HepG2 (cell line): ENCODE measurements around the gene TOX4. TPM values are rescaled to one million over a fixed set of nuclear protein-coding genes. Genes with fewer than 3 reads are reported as not detected.

Source experiments
- ETV5 ChIP-seq: IDR thresholded peaks from 2 replicates; pipeline ENCODE4 v1.6.1; 2018; ENCODE audit warnings: missing biosample characterization, missing genetic modification reagents, inconsistent platforms, borderline replicate concordance
- LCORL ChIP-seq, 2 experiments: fragments of 450-650 bp in 1 of 2; sonication (generic) in 1 of 2; formaldehyde crosslinking in 1 of 2; IDR thresholded peaks; 2 replicates each; pipeline versions ENCODE4 v1.5.0 to v1.6.1; 2017 to 2020; ENCODE audit warnings: antibody characterized with exemption in 1 of 2, missing genetic modification reagents in 1 of 2
- NCOA1 ChIP-seq: sonication (generic); formaldehyde crosslinking; IDR thresholded peaks from 2 replicates; pipeline ENCODE4 v1.9.0; 2021; ENCODE audit warnings: missing genetic modification reagents
- NCOR1 ChIP-seq: fragments of 200-600 bp; sonication (generic); IDR thresholded peaks from 2 replicates; pipeline ENCODE4 v1.7.0; 2017; ENCODE audit warnings: antibody characterized with exemption, low read length, borderline replicate concordance
- NR2F2 ChIP-seq: IDR thresholded peaks from 2 replicates; pipeline ENCODE4 v1.6.1; 2012; ENCODE audit warnings: low read depth, inconsistent platforms, borderline replicate concordance
- RELA ChIP-seq: sonication (generic); formaldehyde crosslinking; IDR thresholded peaks from 2 replicates; pipeline ENCODE4 v1.4.0; 2020; ENCODE audit warnings: missing genetic modification reagents
- SMAD9 ChIP-seq: sonication (generic); formaldehyde crosslinking; IDR thresholded peaks from 2 replicates; pipeline ENCODE4 v1.5.1; 2020; ENCODE audit warnings: mild to moderate bottlenecking, missing genetic modification reagents
- SNRNP70 ChIP-seq: fragments of 200-400 bp; formaldehyde crosslinking; IDR thresholded peaks from 2 replicates; pipeline ENCODE4 v1.6.1; 2017; ENCODE audit warnings: mild to moderate bottlenecking, low read depth, low read length, moderate library complexity
- SUZ12 ChIP-seq: fragments of 150-350 bp; IDR thresholded peaks from 2 replicates; pipeline ENCODE4 v1.6.1; 2014; ENCODE audit warnings: low read depth, low read length
- THYN1 ChIP-seq: sonication (generic); formaldehyde crosslinking; IDR thresholded peaks from 2 replicates; pipeline ENCODE4 v1.8.1; 2023; ENCODE audit warnings: low read depth, mild to moderate bottlenecking, moderate library complexity, missing genetic modification reagents, borderline replicate concordance
- U2AF1 ChIP-seq: fragments of 200-400 bp; formaldehyde crosslinking; optimal IDR thresholded peaks from 2 replicates; pipeline ENCODE3; 2017; ENCODE audit warnings: mild to moderate bottlenecking, low read depth, low read length
- ZBTB7B ChIP-seq: sonication (generic); formaldehyde crosslinking; IDR thresholded peaks from 2 replicates; pipeline ENCODE4 v1.4.0; 2020; ENCODE audit warnings: missing genetic modification reagents
- ZNF235 ChIP-seq: sonication (generic); formaldehyde crosslinking; IDR thresholded peaks from 2 replicates; pipeline ENCODE4 v1.8.1; 2023; ENCODE audit warnings: mild to moderate bottlenecking, missing genetic modification reagents, borderline replicate concordance
- ZNF253 ChIP-seq: sonication (generic); formaldehyde crosslinking; IDR thresholded peaks from 2 replicates; pipeline ENCODE4 v1.8.0; 2022; ENCODE audit warnings: mild to moderate bottlenecking, missing genetic modification reagents, borderline replicate concordance
- ZNF274 ChIP-seq: sonication (generic); formaldehyde crosslinking; IDR thresholded peaks from 2 replicates; pipeline ENCODE4 v1.5.1; 2020; ENCODE audit warnings: mild to moderate bottlenecking, missing genetic modification reagents
- ZNF441 ChIP-seq: sonication (generic); formaldehyde crosslinking; IDR thresholded peaks from 2 replicates; pipeline ENCODE4 v1.7.0; 2021; ENCODE audit warnings: missing genetic modification reagents, borderline replicate concordance
- ZNF556 ChIP-seq: sonication (generic); formaldehyde crosslinking; IDR thresholded peaks from 2 replicates; pipeline ENCODE4 v1.4.0; 2020; ENCODE audit warnings: mild to moderate bottlenecking, missing genetic modification reagents, borderline replicate concordance
- ZNF790 ChIP-seq: sonication (generic); formaldehyde crosslinking; IDR thresholded peaks from 2 replicates; pipeline ENCODE4 v1.8.0; 2022; ENCODE audit warnings: missing genetic modification reagents, mild to moderate bottlenecking, borderline replicate concordance
- polyA plus RNA-seq, 8 experiments: library from polyadenylated mRNA; depleted of rRNA in 3 of 8; stranded (reverse) in 7 of 8; unstranded in 1 of 8; fragments of >200 nt; fragmentation: Illumina TruSeq in 4 of 8; extraction: Trizol in 4 of 8; gene quantifications; 2 replicates each; pipeline versions ENCODE4 v1.2.1 to v1.2.3, GENCODE V29; 2011 to 2016; ENCODE audit warnings: low read depth in 4 of 8, missing spikeins in 1 of 8, mixed read lengths in 1 of 8; ENCODE audit not compliant: insufficient read depth in 1 of 8
- total RNA-seq, 5 experiments: library from RNA; depleted of rRNA; stranded (reverse); fragments of >200 nt; fragmentation: Illumina TruSeq; extraction: Trizol; gene quantifications; 2 replicates each; pipeline ENCODE4 v1.2.3, GENCODE V29; 2016; ENCODE audit warnings: low read depth in 1 of 5
- TF ChIP-seq, protein P1 (sequence below), 2 experiments: fragments of 450-650 bp in 1 of 2; sonication (generic) in 1 of 2; formaldehyde crosslinking; IDR thresholded peaks; 2 replicates each; pipeline versions ENCODE4 v1.5.0 to v1.8.0; 2020 to 2022; ENCODE audit warnings: mild to moderate bottlenecking in 1 of 2, missing genetic modification reagents in 1 of 2
- TF ChIP-seq, protein P2 (sequence below): sonication (generic); formaldehyde crosslinking; IDR thresholded peaks from 2 replicates; pipeline ENCODE4 v1.5.0; 2020; ENCODE audit warnings: mild to moderate bottlenecking, missing genetic modification reagents
- TF ChIP-seq, protein P3 (sequence below): sonication (generic); formaldehyde crosslinking; IDR thresholded peaks from 2 replicates; pipeline ENCODE4 v1.4.0; 2020; ENCODE audit warnings: mild to moderate bottlenecking, missing genetic modification reagents
- TF ChIP-seq, protein P4 (sequence below): sonication (generic); formaldehyde crosslinking; IDR thresholded peaks from 2 replicates; pipeline ENCODE4 v1.4.0; 2020; ENCODE audit warnings: mild to moderate bottlenecking, missing genetic modification reagents

Gene TOX4
- total and polyA plus RNA-seq, 2 of the 13 experiments (the other 11 are each of a cell fraction or from before 2014, with no cell fraction given): 71.8 to 163 TPM

DNA sequence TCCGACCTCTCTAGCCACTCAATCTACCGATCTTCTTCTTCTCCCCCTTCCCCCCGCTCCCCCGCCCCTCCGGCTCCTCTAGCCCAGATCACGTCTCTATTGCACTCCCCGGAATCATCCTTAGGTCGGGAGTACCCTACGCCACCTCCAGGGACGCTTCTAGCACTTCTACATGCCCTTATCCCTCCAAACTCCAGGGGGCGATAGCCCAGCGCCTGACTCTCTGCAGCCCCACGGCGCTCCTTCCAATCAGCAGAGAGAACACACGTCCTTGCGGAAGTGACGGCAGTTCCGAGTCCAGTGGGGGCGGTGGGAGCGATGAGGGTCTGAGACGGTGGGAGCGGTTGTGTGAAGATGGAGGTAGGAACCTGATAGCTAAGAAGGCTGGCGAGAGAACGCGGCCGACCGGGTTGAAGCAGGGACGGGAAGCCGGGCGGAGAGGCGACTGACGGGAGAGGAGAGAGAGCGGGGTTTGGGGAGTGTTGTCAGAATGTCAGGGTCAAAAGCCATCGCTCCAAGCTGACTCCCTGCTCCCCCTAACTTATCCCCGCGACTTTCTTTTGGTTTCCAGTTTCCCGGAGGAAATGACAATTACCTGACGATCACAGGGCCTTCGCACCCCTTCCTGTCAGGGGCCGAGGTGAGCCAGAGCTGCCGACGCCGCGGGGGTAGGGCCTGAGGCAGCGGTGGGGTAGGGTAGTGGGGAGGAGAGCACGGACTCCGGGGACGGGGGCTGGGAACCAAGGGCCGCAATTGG lies at the start of gene TOX4, which contains the start of gene RAB2B (continued):
- TF ChIP-seq SNRNP70: no peak
- peak; percentile 62; the same call in 1 of the 2 replicates for TF ChIP-seq NR2F2
- 0 out of 2 replicates have a peak, but pooled peaks have one; percentile 38 for TF ChIP-seq SMAD9 (CRISPR knock-in tag)
- TF ChIP-seq ETV5 (CRISPR knock-in tag): peak; percentile 84
- no peak for TF ChIP-seq SUZ12
- TF ChIP-seq THYN1 (CRISPR knock-in tag): no peak
- peak; percentile 92 for TF ChIP-seq NCOA1
- TF ChIP-seq U2AF1: peak; percentile 93
- TF ChIP-seq NCOR1: peak; percentile 21; the same call in 1 of the 2 replicates
- TF ChIP-seq, protein P1, sequence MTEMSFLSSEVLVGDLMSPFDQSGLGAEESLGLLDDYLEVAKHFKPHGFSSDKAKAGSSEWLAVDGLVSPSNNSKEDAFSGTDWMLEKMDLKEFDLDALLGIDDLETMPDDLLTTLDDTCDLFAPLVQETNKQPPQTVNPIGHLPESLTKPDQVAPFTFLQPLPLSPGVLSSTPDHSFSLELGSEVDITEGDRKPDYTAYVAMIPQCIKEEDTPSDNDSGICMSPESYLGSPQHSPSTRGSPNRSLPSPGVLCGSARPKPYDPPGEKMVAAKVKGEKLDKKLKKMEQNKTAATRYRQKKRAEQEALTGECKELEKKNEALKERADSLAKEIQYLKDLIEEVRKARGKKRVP (CRISPR knock-in tag; IDR thresholded peaks at IDR 0.05): peak in 1 of 2 experiments; percentile 67; a peak in 2 of 4 replicates
- TF ChIP-seq, protein P2, sequence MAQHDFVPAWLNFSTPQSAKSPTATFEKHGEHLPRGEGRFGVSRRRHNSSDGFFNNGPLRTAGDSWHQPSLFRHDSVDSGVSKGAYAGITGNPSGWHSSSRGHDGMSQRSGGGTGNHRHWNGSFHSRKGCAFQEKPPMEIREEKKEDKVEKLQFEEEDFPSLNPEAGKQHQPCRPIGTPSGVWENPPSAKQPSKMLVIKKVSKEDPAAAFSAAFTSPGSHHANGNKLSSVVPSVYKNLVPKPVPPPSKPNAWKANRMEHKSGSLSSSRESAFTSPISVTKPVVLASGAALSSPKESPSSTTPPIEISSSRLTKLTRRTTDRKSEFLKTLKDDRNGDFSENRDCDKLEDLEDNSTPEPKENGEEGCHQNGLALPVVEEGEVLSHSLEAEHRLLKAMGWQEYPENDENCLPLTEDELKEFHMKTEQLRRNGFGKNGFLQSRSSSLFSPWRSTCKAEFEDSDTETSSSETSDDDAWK: no peak
- TF ChIP-seq ZNF274: peak; percentile 93; the same call in 1 of the 2 replicates
- TF ChIP-seq, protein P3, sequence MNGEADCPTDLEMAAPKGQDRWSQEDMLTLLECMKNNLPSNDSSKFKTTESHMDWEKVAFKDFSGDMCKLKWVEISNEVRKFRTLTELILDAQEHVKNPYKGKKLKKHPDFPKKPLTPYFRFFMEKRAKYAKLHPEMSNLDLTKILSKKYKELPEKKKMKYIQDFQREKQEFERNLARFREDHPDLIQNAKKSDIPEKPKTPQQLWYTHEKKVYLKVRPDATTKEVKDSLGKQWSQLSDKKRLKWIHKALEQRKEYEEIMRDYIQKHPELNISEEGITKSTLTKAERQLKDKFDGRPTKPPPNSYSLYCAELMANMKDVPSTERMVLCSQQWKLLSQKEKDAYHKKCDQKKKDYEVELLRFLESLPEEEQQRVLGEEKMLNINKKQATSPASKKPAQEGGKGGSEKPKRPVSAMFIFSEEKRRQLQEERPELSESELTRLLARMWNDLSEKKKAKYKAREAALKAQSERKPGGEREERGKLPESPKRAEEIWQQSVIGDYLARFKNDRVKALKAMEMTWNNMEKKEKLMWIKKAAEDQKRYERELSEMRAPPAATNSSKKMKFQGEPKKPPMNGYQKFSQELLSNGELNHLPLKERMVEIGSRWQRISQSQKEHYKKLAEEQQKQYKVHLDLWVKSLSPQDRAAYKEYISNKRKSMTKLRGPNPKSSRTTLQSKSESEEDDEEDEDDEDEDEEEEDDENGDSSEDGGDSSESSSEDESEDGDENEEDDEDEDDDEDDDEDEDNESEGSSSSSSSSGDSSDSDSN (CRISPR knock-in tag): peak; percentile 62
- TF ChIP-seq ZNF556 (CRISPR knock-in tag): peak; percentile 97
- TF ChIP-seq RELA (CRISPR knock-in tag): peak; percentile 47; the same call in 1 of the 2 replicates
- TF ChIP-seq ZNF235 (CRISPR knock-in tag): peak; percentile 61; the same call in 1 of the 2 replicates
- TF ChIP-seq ZNF253 (CRISPR knock-in tag): no peak; the same call in 1 of the 2 replicates
- TF ChIP-seq, protein P4, sequence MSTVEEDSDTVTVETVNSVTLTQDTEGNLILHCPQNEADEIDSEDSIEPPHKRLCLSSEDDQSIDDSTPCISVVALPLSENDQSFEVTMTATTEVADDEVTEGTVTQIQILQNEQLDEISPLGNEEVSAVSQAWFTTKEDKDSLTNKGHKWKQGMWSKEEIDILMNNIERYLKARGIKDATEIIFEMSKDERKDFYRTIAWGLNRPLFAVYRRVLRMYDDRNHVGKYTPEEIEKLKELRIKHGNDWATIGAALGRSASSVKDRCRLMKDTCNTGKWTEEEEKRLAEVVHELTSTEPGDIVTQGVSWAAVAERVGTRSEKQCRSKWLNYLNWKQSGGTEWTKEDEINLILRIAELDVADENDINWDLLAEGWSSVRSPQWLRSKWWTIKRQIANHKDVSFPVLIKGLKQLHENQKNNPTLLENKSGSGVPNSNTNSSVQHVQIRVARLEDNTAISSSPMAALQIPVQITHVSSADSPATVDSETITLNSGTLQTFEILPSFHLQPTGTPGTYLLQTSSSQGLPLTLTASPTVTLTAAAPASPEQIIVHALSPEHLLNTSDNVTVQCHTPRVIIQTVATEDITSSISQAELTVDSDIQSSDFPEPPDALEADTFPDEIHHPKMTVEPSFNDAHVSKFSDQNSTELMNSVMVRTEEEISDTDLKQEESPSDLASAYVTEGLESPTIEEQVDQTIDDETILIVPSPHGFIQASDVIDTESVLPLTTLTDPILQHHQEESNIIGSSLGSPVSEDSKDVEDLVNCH (CRISPR knock-in tag): no peak
- TF ChIP-seq ZNF790 (CRISPR knock-in tag): peak; percentile 74; the same call in 1 of the 2 replicates
- TF ChIP-seq ZNF441 (CRISPR knock-in tag): peak; percentile 77; the same call in 1 of the 2 replicates
- TF ChIP-seq ZBTB7B (CRISPR knock-in tag): peak; percentile 76; the same call in 1 of the 2 replicates
- no peak for TF ChIP-seq LCORL (IDR thresholded peaks at IDR 0.05)
- peak; percentile 82; the same call in 1 of the 2 replicates for TF ChIP-seq LCORL (CRISPR knock-in tag; IDR thresholded peaks at IDR 0.05)
